ENCODE data around the gene S1PR3. TPM values are rescaled to one million over a fixed set of nuclear protein-coding genes. Genes with fewer than 3 reads are reported as not detected.

S1PR3 gene
- total and polyA plus RNA-seq, 4 donors, result 1.4 to 4.5 (median 2.9) TPM

GRCh38 chr9:88957526-88957925 lies 33.7 kb upstream of the S1PR3 start:
- DNase-seq (ENCODE audit: low spot score), result no peak
- H3K27ac ChIP-seq (ENCODE audit: low read depth in 1 of 2, low read length in 2 of 2), result no peak overlapping the region
- TF ChIP-seq RXRA (IDR thresholded peaks at IDR 0.05), result no peak
- TF ChIP-seq FOXA2 (IDR thresholded peaks at IDR 0.05), result no peak
- TF ChIP-seq REST (IDR thresholded peaks at IDR 0.05), result no peak
- TF ChIP-seq NR2F2 (IDR thresholded peaks at IDR 0.05), result no peak
- TF ChIP-seq HNF4A (conservative IDR thresholded peaks at IDR 0.05), result no peak
- no peak for TF ChIP-seq SP1 (IDR thresholded peaks at IDR 0.05)
- H3K36me3 ChIP-seq (ENCODE audit: control insufficient read depth in 4 of 4, insufficient read depth in 3 of 4, low read depth in 1 of 4, low read length in 3 of 4), result no peaks in the 10 kb centered on the region
- H3K9ac ChIP-seq (ENCODE audit: low read depth in 1 of 2, low read length in 2 of 2), result no peak overlapping the region
- H3K9me3 ChIP-seq (ENCODE audit: control insufficient read depth in 4 of 4, low read length in 3 of 4), result no peaks in the 10 kb centered on the region
- WGBS, result 54% methylated on average over 3 of the region's 3 CpGs
- no peaks in the 10 kb centered on the region for H3K27me3 ChIP-seq (ENCODE audit: control insufficient read depth in 4 of 4, insufficient read depth in 4 of 4, low read length in 3 of 4)
- H3K4me3 ChIP-seq (ENCODE audit: low read depth in 1 of 3, low read length in 3 of 3), result no peak overlapping the region
- no peaks in the 10 kb centered on the region for H3K4me1 ChIP-seq (ENCODE audit: control insufficient read depth in 4 of 4, insufficient read depth in 4 of 4, low read length in 3 of 4)

GRCh38 chr9:88959727-88960469 lies 31.4 kb upstream of the S1PR3 start:
- H3K9me3 ChIP-seq (ENCODE audit: control insufficient read depth in 4 of 4, low read length in 3 of 4), result no peaks in the 10 kb centered on the region

GRCh38 chr9:88960632-88961031 lies 30.6 kb upstream of the S1PR3 start:
- Histone ChIP-seq H3K9ac (ENCODE audit: low read depth in 1 of 2, low read length in 2 of 2) (no peak overlapping the region), H3K4me1 (ENCODE audit: control insufficient read depth in 4 of 4, insufficient read depth in 4 of 4, low read length in 3 of 4) (no peaks in the 10 kb centered on the region), H3K27ac (ENCODE audit: low read depth in 1 of 2, low read length in 2 of 2) (no peak overlapping the region), H3K4me3 (ENCODE audit: low read depth in 1 of 3, low read length in 3 of 3) (no peak overlapping the region), H3K27me3 (ENCODE audit: control insufficient read depth in 4 of 4, insufficient read depth in 4 of 4, low read length in 3 of 4) (no peaks in the 10 kb centered on the region), H3K36me3 (ENCODE audit: control insufficient read depth in 4 of 4, insufficient read depth in 3 of 4, low read depth in 1 of 4, low read length in 3 of 4) (no peaks in the 10 kb centered on the region), H3K9me3 (ENCODE audit: control insufficient read depth in 4 of 4, low read length in 3 of 4) (no peaks in the 10 kb centered on the region)
- WGBS, result 73% methylated on average over 3 of the region's 3 CpGs
- no peak for TF ChIP-seq NR2F2 (IDR thresholded peaks at IDR 0.05)
- no peak for TF ChIP-seq ATF3 (IDR thresholded peaks at IDR 0.05)
- no peak for TF ChIP-seq HNF4G (IDR thresholded peaks at IDR 0.05)
- no peak for TF ChIP-seq HNF4A (conservative IDR thresholded peaks at IDR 0.05)
- TF ChIP-seq EGR1 (IDR thresholded peaks at IDR 0.05; ENCODE audit: low read depth in 2 of 2), result no peak
- no peak for TF ChIP-seq GABPA (IDR thresholded peaks at IDR 0.05 in 1 of 2, conservative IDR thresholded peaks at IDR 0.05 in 1 of 2)
- TF ChIP-seq FOXA1 (IDR thresholded peaks at IDR 0.05), result no peak
- TF ChIP-seq TAF1 (conservative IDR thresholded peaks at IDR 0.05), result no peak
- DNase-seq (ENCODE audit: low spot score), result no peak

More at GRCh38 chr9:88959727-88960469, 31.4 kb upstream of the S1PR3 start:
- TF ChIP-seq SP1 (IDR thresholded peaks at IDR 0.05), result no peak
- no peak for TF ChIP-seq CTCF (IDR thresholded peaks at IDR 0.05; ENCODE audit: low read depth, low read length, missing input control)
- WGBS, result 82% methylated on average over 5 of the region's 5 CpGs
- H3K9ac ChIP-seq (ENCODE audit: low read depth in 1 of 2, low read length in 2 of 2), result no peak overlapping the region
- no peaks in the 10 kb centered on the region for H3K36me3 ChIP-seq (ENCODE audit: control insufficient read depth in 4 of 4, insufficient read depth in 3 of 4, low read depth in 1 of 4, low read length in 3 of 4)
- no peaks in the 10 kb centered on the region for H3K27me3 ChIP-seq (ENCODE audit: control insufficient read depth in 4 of 4, insufficient read depth in 4 of 4, low read length in 3 of 4)
- H3K27ac ChIP-seq (ENCODE audit: low read depth in 1 of 2, low read length in 2 of 2), result no peak overlapping the region
- no peak overlapping the region for H3K4me3 ChIP-seq (ENCODE audit: low read depth in 1 of 3, low read length in 3 of 3)
- no peak for DNase-seq (ENCODE audit: low spot score)
- no peaks in the 10 kb centered on the region for H3K4me1 ChIP-seq (ENCODE audit: control insufficient read depth in 4 of 4, insufficient read depth in 4 of 4, low read length in 3 of 4)
